ENCODE data around the gene RFX4. TPM values are rescaled to one million over a fixed set of nuclear protein-coding genes. Genes with fewer than 3 reads are reported as not detected.

Gene RFX4
- total and polyA plus RNA-seq, 9 of the 15 experiments (the other 6 are each of a cell fraction or from before 2014, with no cell fraction given): not detected

DNA sequence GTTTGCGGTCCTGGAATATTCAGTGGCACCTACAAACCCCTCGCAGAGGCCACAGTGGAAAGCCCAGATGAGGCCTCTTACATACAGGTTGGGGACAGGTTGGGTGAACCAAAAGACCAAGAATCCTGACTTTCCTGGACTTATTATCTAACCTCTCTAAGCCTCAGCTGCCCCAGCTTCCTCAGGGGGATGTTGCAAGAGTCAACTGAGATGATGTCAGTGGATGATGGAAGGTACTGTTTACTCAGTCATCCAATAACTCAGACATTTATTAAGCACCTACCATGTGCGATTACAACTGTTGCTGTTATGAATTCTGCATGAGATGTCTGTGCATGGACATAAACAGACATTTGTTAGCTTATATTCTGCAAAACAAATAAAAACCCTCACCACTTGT, 72.8 kb downstream of the RFX4 start (continued):
- TF ChIP-seq, protein P1, sequence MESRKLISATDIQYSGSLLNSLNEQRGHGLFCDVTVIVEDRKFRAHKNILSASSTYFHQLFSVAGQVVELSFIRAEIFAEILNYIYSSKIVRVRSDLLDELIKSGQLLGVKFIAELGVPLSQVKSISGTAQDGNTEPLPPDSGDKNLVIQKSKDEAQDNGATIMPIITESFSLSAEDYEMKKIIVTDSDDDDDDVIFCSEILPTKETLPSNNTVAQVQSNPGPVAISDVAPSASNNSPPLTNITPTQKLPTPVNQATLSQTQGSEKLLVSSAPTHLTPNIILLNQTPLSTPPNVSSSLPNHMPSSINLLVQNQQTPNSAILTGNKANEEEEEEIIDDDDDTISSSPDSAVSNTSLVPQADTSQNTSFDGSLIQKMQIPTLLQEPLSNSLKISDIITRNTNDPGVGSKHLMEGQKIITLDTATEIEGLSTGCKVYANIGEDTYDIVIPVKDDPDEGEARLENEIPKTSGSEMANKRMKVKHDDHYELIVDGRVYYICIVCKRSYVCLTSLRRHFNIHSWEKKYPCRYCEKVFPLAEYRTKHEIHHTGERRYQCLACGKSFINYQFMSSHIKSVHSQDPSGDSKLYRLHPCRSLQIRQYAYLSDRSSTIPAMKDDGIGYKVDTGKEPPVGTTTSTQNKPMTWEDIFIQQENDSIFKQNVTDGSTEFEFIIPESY (CRISPR knock-in tag; IDR thresholded peaks at IDR 0.05): no peak
- TF ChIP-seq CBFA2T2 (conservative IDR thresholded peaks at IDR 0.05) (no peak), ZNF384 (IDR thresholded peaks at IDR 0.05; ENCODE audit: low read depth, low read length) (no peak)
- TF ChIP-seq, protein P2, sequence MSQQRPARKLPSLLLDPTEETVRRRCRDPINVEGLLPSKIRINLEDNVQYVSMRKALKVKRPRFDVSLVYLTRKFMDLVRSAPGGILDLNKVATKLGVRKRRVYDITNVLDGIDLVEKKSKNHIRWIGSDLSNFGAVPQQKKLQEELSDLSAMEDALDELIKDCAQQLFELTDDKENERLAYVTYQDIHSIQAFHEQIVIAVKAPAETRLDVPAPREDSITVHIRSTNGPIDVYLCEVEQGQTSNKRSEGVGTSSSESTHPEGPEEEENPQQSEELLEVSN (IDR thresholded peaks at IDR 0.05; ENCODE audit: borderline replicate concordance in 1 of 2, extremely low read depth in 1 of 2, insufficient read depth in 1 of 2, insufficient read length in 1 of 2, low read depth in 1 of 2, low read length in 1 of 2, poor library complexity in 1 of 2, severe bottlenecking in 1 of 2): no peak

DNA sequence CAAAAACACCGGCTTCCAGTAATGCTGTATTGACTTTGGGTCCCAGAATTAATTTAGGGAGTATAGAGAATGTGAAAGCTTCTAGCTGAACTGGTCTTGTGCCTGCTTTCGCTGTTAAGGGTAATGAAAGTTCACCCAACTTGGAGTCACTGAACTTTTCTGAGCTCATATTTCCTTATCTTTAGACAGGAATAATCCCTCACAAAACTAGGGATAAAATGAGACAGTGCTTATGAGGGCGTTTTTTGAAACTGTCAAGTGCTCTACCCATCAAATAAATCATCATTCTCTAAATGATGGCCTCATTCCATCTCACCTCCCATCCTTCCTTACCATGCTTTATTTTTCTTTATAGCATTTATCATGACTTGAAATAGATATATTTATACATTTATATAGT, 74.7 kb downstream of the RFX4 start:
- DNase-seq (ENCODE audit: extremely low read depth in 1 of 4, low spot score in 3 of 4) (no peak), FAIRE-seq (no peak), ATAC-seq (no peak)
- Histone ChIP-seq H3K27ac (ENCODE audit: extremely low read depth, low read depth, low read length) (no peak overlapping the region), H3K4me2 (ENCODE audit: insufficient read depth, low read length) (no peak overlapping the region), H3K9ac (ENCODE audit: insufficient read depth in 1 of 2, low read depth in 2 of 2, low read length in 2 of 2) (no peak overlapping the region), H3K4me3 (no peak overlapping the region), H4K20me1 (replicated peaks; ENCODE audit: control insufficient read depth, insufficient read depth, low read length) (no peaks in the 10 kb centered on the region), H3K4me1 (replicated peaks in 1 of 2; ENCODE audit: control insufficient read depth in 2 of 2, insufficient read depth in 2 of 2, low read length in 2 of 2) (no peaks in the 10 kb centered on the region), H2AFZ (ENCODE audit: low read depth, low read length) (no peak overlapping the region), H3K79me2 (ENCODE audit: control insufficient read depth, insufficient read depth, low read length) (no peaks in the 10 kb centered on the region), H3K27me3 (ENCODE audit: control insufficient read depth in 2 of 2, insufficient read depth in 2 of 2, low read length in 2 of 2) (peaks cover 0 to 6% of the 10 kb centered on the region in 2 experiments; a peak in 1 of 5 replicates), H3K36me3 (ENCODE audit: control insufficient read depth, insufficient read depth, low read length) (no peaks in the 10 kb centered on the region), H3K9me3 (replicated peaks; ENCODE audit: control insufficient read depth, insufficient read depth, low read depth, low read length) (no peaks in the 10 kb centered on the region), H3K9me1 (ENCODE audit: control insufficient read depth, insufficient read depth, low read length) (no peaks in the 10 kb centered on the region)
- POLR2A ChIA-PET: interaction anchor here (0.6 to 0.8 kb wide), 2 partner anchors 13 to 234 kb away, joined by 3 read pairs; no protein-coding TSS in a partner anchor
- no peak for TF ChIP-seq BMI1 (IDR thresholded peaks at IDR 0.05; ENCODE audit: low read length)
- no peak for TF ChIP-seq CREBBP (IDR thresholded peaks at IDR 0.05; ENCODE audit: low read depth, low read length)
- TF ChIP-seq, protein P3, sequence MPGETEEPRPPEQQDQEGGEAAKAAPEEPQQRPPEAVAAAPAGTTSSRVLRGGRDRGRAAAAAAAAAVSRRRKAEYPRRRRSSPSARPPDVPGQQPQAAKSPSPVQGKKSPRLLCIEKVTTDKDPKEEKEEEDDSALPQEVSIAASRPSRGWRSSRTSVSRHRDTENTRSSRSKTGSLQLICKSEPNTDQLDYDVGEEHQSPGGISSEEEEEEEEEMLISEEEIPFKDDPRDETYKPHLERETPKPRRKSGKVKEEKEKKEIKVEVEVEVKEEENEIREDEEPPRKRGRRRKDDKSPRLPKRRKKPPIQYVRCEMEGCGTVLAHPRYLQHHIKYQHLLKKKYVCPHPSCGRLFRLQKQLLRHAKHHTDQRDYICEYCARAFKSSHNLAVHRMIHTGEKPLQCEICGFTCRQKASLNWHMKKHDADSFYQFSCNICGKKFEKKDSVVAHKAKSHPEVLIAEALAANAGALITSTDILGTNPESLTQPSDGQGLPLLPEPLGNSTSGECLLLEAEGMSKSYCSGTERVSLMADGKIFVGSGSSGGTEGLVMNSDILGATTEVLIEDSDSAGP (CRISPR knock-in tag; IDR thresholded peaks at IDR 0.05): no peak
- TF ChIP-seq ZNF384 (IDR thresholded peaks at IDR 0.05; ENCODE audit: low read depth, low read length): no peak
- TF ChIP-seq TBL1XR1 (IDR thresholded peaks at IDR 0.05; ENCODE audit: low read length in 2 of 2): no peak
- TF ChIP-seq MBD2 (IDR thresholded peaks at IDR 0.05; ENCODE audit: borderline replicate concordance, low read depth): no peak
- no peak for TF ChIP-seq CCAR2 (IDR thresholded peaks at IDR 0.05; ENCODE audit: low read depth, low read length)
- no peak for TF ChIP-seq CBX3 (IDR thresholded peaks at IDR 0.05; ENCODE audit: borderline replicate concordance in 1 of 2, low read length in 2 of 2)
- TF ChIP-seq XRCC4 (IDR thresholded peaks at IDR 0.05; ENCODE audit: extremely low read depth, insufficient read depth, insufficient read length): no peak
- no peak for TF ChIP-seq ZNF41 (CRISPR knock-in tag; conservative IDR thresholded peaks at IDR 0.05)
- TF ChIP-seq ZNF3 (CRISPR knock-in tag; IDR thresholded peaks at IDR 0.05): no peak
- intact Hi-C loops (cut with micrococcal nuclease): no loop called here
- WGBS (ENCODE audit: insufficient coverage, low coverage, missing lambda C conversion rate): 0% methylated on average over 3 of the region's 3 CpGs
- no TSS peak for BruUV-seq (replicated peaks)
- in situ Hi-C loops (cut with MboI): no loop called here
- CTCF ChIA-PET (ENCODE audit: low intra/inter-chr PET ratio): no interaction called here
